Measurements from ENCODE around the gene FBXO34.

The FBXO34 gene

GRCh38 chr14:55381040-55381439 lies 109.8 kb downstream of the FBXO34 start:
- TF ChIP-seq GATA1 (IDR thresholded peaks at IDR 0.05; ENCODE audit: low read depth, low read length) (no peak), POLR2A (IDR thresholded peaks at IDR 0.05; ENCODE audit: low read length) (no peak)
- no peak for DNase-seq

DNA sequence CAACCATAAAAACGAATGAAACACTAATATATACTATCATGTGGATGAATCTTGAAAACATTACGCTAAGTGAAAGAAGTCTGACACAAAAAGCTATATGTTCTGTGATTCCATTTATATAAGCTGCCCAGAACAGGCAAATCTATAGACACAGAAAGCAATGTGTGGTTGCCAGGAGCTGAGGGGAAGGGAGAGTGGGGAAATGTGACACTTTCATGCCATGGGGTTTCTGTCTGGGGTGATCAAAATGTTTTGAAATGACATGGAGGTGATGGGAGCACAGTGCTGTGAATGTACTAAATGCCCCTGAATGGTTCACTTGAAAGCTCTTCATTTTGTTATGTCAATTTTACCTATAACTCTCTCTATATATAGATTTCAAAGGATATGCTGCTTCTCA lies 110.3 kb downstream of the FBXO34 start:
- TF ChIP-seq POLR2A (IDR thresholded peaks at IDR 0.05; ENCODE audit: low read length) (no peak), GATA1 (IDR thresholded peaks at IDR 0.05; ENCODE audit: low read depth, low read length) (no peak)
- no peak for DNase-seq

DNA sequence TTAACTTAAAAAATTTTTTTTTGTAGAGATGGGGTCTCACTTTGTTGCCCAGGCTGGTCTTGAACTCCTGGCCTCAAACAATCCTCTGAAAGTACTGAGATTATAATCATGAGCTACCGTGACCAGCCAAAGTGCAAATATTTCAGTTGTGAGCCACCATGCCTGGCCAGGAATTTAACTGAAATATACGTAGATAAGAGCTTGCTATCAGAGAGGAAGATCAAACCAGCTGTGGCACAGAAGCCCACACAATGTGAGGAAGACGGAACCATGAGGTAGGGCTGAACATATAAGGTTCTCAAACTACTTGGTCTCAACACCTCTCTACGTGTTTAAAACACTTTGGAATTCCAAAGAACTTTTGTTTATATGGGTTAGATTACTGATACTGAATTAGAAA lies 111.3 kb downstream of the FBXO34 start:
- peak; percentile 51 to 66 for DNase-seq
- TF ChIP-seq POLR2A (IDR thresholded peaks at IDR 0.05; ENCODE audit: low read length) (no peak), GATA1 (IDR thresholded peaks at IDR 0.05; ENCODE audit: low read depth, low read length) (no peak)

GRCh38 chr14:55383056-55383466 lies 111.8 kb downstream of the FBXO34 start:
- DNase-seq = peak; percentile 19 to 39

DNA sequence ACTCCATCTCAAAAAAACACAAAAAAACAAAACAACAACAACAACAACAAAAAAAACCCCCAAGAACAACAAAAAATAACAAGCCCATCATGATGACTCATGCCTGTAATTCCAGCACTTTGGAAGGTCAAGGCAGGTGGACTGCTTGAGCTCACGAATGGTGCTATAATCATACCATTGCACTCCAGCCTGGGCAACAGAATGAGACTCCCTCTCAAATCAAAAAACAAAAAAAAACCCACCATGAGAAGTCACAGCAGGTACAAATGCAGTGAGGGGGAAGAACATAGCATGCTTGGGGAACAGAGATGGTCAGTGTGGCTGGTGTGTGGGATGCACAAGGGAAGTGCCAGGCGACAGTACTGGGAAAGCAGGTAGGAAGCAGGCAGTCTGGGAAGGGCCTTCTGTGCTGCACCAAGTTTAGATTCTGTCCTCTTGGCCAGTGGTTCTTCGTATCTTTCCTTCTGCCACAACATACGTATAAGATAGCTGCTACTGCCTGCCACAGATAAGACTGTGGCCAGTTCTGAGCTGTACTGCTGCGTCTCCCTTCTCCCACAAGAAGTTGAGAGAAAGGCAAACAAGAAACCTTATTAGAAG lies 112.4 kb downstream of the FBXO34 start:
- DNase-seq = peak; percentile 88 to 93

GRCh38 chr14:55384536-55384935 lies 113.3 kb downstream of the FBXO34 start:
- TF ChIP-seq POLR2A (IDR thresholded peaks at IDR 0.05; ENCODE audit: low read length) (no peak), GATA1 (IDR thresholded peaks at IDR 0.05; ENCODE audit: low read depth, low read length) (no peak)

More for the DNA sequence above, 112.4 kb downstream of the FBXO34 start:
- TF ChIP-seq GATA1 (IDR thresholded peaks at IDR 0.05; ENCODE audit: low read depth, low read length) = peak; percentile 98
- TF ChIP-seq POLR2A (IDR thresholded peaks at IDR 0.05; ENCODE audit: low read length) = peak; percentile 60

GRCh38 chr14:55386037-55386808 lies 115.0 kb downstream of the FBXO34 start:
- DNase-seq = peak; percentile 76 to 78
- TF ChIP-seq GATA1 (IDR thresholded peaks at IDR 0.05; ENCODE audit: low read depth, low read length) = no peak
- no peak for TF ChIP-seq POLR2A (IDR thresholded peaks at IDR 0.05; ENCODE audit: low read length)

More at GRCh38 chr14:55384536-55384935, 113.3 kb downstream of the FBXO34 start:
- no peak for DNase-seq

DNA sequence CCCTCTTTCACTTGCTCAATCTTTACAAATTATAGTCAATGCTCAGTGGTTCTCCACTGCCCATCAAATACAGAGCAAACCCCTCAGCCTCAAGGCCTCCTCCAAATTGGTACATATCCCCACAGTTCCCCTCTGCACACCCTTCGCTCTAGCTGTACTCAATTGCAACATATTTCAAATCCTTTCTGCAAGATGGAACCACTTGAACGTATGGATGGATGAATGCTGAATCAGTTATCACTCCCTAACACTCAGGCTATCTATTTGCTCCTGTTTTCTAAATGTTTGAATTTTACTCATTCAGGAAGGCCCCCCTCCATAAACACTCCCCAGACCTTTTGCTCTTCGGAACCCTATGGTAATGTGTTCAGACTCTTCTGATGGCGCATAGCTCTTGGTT lies 115.9 kb downstream of the FBXO34 start:
- DNase-seq = peak; percentile 37 to 55
- TF ChIP-seq GATA1 (IDR thresholded peaks at IDR 0.05; ENCODE audit: low read depth, low read length) (no peak), POLR2A (IDR thresholded peaks at IDR 0.05; ENCODE audit: low read length) (no peak)

- DNase-seq = peak; percentile 64 to 74
- TF ChIP-seq GATA1 (IDR thresholded peaks at IDR 0.05; ENCODE audit: low read depth, low read length) = no peak
- no peak for TF ChIP-seq POLR2A (IDR thresholded peaks at IDR 0.05; ENCODE audit: low read length)
Observed at GRCh38 chr14:55388160-55388559, 116.9 kb downstream of the FBXO34 start.

DNA sequence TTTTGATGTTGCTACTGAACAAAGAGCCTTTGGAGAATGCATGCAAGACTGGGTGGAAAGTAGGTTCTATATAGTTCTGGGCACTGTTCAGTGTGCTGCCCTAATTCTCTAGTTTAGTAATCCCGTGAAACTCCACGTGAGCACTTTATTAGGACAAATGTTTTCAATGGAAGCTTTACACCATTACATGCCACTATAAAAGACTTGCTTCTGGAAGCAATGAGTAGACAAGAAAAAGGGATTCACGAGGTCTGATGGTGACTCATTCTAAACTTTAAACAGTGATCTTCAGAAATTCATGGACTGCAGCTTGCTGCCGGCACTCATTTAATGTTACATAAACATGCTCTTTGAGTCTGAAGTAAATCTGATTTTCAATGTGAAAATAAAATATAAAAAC lies 118.1 kb downstream of the FBXO34 start:
- TF ChIP-seq GATA1 (IDR thresholded peaks at IDR 0.05; ENCODE audit: low read depth, low read length) = no peak
- no peak for TF ChIP-seq POLR2A (IDR thresholded peaks at IDR 0.05; ENCODE audit: low read length)
- peak; percentile 18 to 60 for DNase-seq

- TF ChIP-seq GATA1 (IDR thresholded peaks at IDR 0.05; ENCODE audit: low read depth, low read length) (no peak), POLR2A (IDR thresholded peaks at IDR 0.05; ENCODE audit: low read length) (no peak)
- peak; percentile 8 to 48 for DNase-seq
Observed at GRCh38 chr14:55398679-55399078, 127.5 kb downstream of the FBXO34 start.

- DNase-seq = no peak
- TF ChIP-seq POLR2A (IDR thresholded peaks at IDR 0.05; ENCODE audit: low read length) (no peak), GATA1 (IDR thresholded peaks at IDR 0.05; ENCODE audit: low read depth, low read length) (no peak)
Observed at GRCh38 chr14:55399183-55399582, 128.0 kb downstream of the FBXO34 start.

DNA sequence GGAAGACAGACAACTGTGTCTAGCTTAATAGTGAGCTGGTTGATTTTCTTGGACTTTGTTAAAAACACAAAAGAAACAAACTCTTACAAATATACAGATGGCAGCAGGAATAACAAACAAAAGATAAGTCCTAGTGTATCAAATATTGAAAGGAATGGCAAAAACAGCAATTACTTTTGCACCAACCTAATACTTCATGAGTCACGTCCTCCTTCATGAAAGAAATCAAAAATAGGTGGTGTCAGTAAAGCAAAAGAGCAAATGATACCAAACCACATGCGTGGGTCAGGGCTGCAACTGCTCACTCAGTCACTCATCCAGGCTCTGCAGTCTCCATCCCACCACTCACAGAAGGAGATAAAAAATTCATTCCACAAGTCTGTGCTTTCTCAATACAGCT lies 128.6 kb downstream of the FBXO34 start:
- no peak for DNase-seq
- TF ChIP-seq GATA1 (IDR thresholded peaks at IDR 0.05; ENCODE audit: low read depth, low read length) (no peak), POLR2A (IDR thresholded peaks at IDR 0.05; ENCODE audit: low read length) (no peak)

GRCh38 chr14:55401751-55402150 lies 130.5 kb downstream of the FBXO34 start:
- no peak for TF ChIP-seq POLR2A (IDR thresholded peaks at IDR 0.05; ENCODE audit: low read length)
- TF ChIP-seq GATA1 (IDR thresholded peaks at IDR 0.05; ENCODE audit: low read depth, low read length) = no peak
- DNase-seq = no peak

Data from erythroblast (primary cell).